Smooth muscle cell (in vitro differentiated cells): ENCODE data around the gene HEY2. TPM values are rescaled to one million over a fixed set of nuclear protein-coding genes. Genes with fewer than 3 reads are reported as not detected.

Experiments used
- DNase-seq: peaks from one replicate; lab custom pipeline; 2025; ENCODE audit not compliant: unreplicated experiment; lab: John Stamatoyannopoulos, UW
- H2AFZ ChIP-seq: fragments of 200-600 bp; sonication (generic); 2 replicates; pipeline ENCODE4 v1.6.0; 2016; ENCODE audit warnings: antibody characterized with exemption, low read depth, mild to moderate bottlenecking
- H3F3A ChIP-seq: fragments of 200-600 bp; sonication (generic); 2 replicates; pipeline ENCODE4 v1.6.0; 2017; ENCODE audit warnings: antibody characterized with exemption, low read depth
- H3K27ac ChIP-seq: fragments of 200-600 bp; sonication (generic); 2 replicates; pipeline ENCODE4 v1.5.1; 2016; ENCODE audit warnings: low read depth, mild to moderate bottlenecking
- H3K27me3 ChIP-seq: fragments of 200-600 bp; sonication (generic); 2 replicates; pipeline ENCODE4 v1.6.1; 2016; ENCODE audit warnings: low read depth, mild to moderate bottlenecking
- H3K36me3 ChIP-seq: fragments of 200-600 bp; sonication (generic); 2 replicates; pipeline ENCODE4 v1.5.1; 2016; ENCODE audit warnings: low read depth
- H3K4me1 ChIP-seq: fragments of 200-600 bp; sonication (generic); 2 replicates; pipeline ENCODE4 v1.5.1; 2016; ENCODE audit warnings: low read depth
- H3K4me2 ChIP-seq: fragments of 200-600 bp; sonication (generic); 2 replicates; pipeline ENCODE4 v1.6.0; 2016; ENCODE audit warnings: mild to moderate bottlenecking
- H3K4me3 ChIP-seq: fragments of 200-600 bp; sonication (generic); 2 replicates; pipeline ENCODE4 v1.5.1; 2016; ENCODE audit warnings: mild to moderate bottlenecking
- H3K79me2 ChIP-seq: fragments of 200-600 bp; sonication (generic); 2 replicates; pipeline ENCODE4 v1.6.0; 2016; ENCODE audit warnings: low read depth, mild to moderate bottlenecking
- H3K9ac ChIP-seq: fragments of 200-600 bp; sonication (generic); 2 replicates; pipeline ENCODE4 v1.6.0; 2016; ENCODE audit warnings: low read depth
- H3K9me3 ChIP-seq: fragments of 200-600 bp; sonication (generic); replicated peaks from 2 replicates; pipeline ENCODE4 v1.5.1; 2016; ENCODE audit warnings: low read depth
- H4K20me1 ChIP-seq: fragments of 200-600 bp; sonication (generic); 2 replicates; pipeline ENCODE4 v1.6.0; 2016; ENCODE audit warnings: low read depth
- WGBS: methylation state at CpG from one replicate; pipeline ENCODE4 v1.1.7; 2016; ENCODE audit warnings: low lambda C conversion rate; 5-methylcytosine and 5-hydroxymethylcytosine counted together
- polyA plus RNA-seq: library from polyadenylated mRNA; unstranded; fragments of >200 nt; fragmentation: Nextera tagmentation; extraction: Ambion mirVana; gene quantifications from 2 replicates; pipeline ENCODE4 v1.2.1, GENCODE V29; 2016
- total RNA-seq: library from RNA; depleted of rRNA; stranded (reverse); fragments of >200 nt; gene quantifications from 2 replicates; pipeline ENCODE4 v1.2.3, GENCODE V29; 2014
- TF ChIP-seq, protein P1 (sequence below): fragments of 200-600 bp; sonication (generic); IDR thresholded peaks from 2 replicates; pipeline ENCODE4 v1.5.1; 2017; ENCODE audit warnings: borderline replicate concordance, mild to moderate bottlenecking, antibody characterized with exemption; ENCODE audit not compliant: insufficient read depth, poor library complexity, severe bottlenecking

The HEY2 gene
- total and polyA plus RNA-seq, 2 experiments from 2014 or later, result 17.2 to 35.2 TPM

DNA sequence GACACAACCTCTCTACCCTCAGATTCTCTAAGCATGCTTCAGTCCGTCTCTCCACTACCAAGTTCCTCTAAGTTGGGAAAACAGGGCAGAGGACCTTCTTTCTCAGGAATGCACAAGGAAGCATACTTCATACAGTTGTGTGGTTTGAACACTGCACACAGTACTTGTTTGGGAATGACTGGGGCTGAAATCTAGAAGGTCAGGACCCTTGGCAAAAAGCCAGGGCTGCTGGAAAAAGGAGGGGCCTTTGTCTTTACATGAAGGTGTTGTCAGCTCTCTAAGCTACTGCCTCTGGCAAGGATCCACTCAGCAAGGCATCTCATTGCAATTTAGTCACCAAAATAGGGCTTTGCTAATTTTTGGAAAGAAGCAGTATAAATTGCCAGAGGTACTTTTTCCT lies 20.7 kb upstream of the HEY2 start:
- no peaks in the 10 kb centered on the region for H3K4me1 ChIP-seq
- DNase-seq, result no peak
- 64% methylated on average over 1 of the region's 1 CpG for WGBS
- H3K79me2 ChIP-seq, result no peaks in the 10 kb centered on the region
- TF ChIP-seq, protein P1, sequence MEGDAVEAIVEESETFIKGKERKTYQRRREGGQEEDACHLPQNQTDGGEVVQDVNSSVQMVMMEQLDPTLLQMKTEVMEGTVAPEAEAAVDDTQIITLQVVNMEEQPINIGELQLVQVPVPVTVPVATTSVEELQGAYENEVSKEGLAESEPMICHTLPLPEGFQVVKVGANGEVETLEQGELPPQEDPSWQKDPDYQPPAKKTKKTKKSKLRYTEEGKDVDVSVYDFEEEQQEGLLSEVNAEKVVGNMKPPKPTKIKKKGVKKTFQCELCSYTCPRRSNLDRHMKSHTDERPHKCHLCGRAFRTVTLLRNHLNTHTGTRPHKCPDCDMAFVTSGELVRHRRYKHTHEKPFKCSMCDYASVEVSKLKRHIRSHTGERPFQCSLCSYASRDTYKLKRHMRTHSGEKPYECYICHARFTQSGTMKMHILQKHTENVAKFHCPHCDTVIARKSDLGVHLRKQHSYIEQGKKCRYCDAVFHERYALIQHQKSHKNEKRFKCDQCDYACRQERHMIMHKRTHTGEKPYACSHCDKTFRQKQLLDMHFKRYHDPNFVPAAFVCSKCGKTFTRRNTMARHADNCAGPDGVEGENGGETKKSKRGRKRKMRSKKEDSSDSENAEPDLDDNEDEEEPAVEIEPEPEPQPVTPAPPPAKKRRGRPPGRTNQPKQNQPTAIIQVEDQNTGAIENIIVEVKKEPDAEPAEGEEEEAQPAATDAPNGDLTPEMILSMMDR, result no peak
- no peaks in the 10 kb centered on the region for H3K36me3 ChIP-seq
- H3F3A ChIP-seq, result no peaks in the 10 kb centered on the region
- no peaks in the 10 kb centered on the region for H3K9me3 ChIP-seq
- H3K4me2 ChIP-seq, result no peak overlapping the region
- H3K27ac ChIP-seq, result no peak overlapping the region
- H2AFZ ChIP-seq, result no peak overlapping the region
- H4K20me1 ChIP-seq, result no peaks in the 10 kb centered on the region
- no peaks in the 10 kb centered on the region for H3K27me3 ChIP-seq
- no peak overlapping the region for H3K9ac ChIP-seq
- no peak overlapping the region for H3K4me3 ChIP-seq

DNA sequence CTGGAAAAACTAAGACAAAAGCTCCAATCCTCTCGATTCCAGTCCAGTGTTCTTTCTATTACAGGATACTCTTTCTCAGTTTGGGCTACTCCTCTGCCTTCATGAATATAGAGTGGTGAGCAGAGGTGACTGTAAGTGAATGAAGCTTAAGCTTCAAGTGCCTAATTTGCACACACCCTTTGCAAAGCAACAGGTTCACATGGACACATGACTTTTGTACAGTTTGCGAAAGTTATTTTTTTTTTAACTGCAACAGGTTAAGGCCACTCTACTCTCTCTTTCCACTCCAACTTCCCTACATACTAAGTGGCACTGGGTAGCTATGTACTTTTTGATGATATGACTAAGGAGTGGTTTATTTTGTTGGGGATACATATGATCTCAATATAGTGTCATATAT lies 19.4 kb upstream of the HEY2 start:
- Histone ChIP-seq H3K4me2 (no peak overlapping the region), H3K9me3 (no peaks in the 10 kb centered on the region), H3K4me3 (no peak overlapping the region), H4K20me1 (no peaks in the 10 kb centered on the region), H3F3A (no peaks in the 10 kb centered on the region), H3K27ac (no peak overlapping the region), H2AFZ (no peak overlapping the region), H3K4me1 (no peaks in the 10 kb centered on the region), H3K79me2 (no peaks in the 10 kb centered on the region), H3K36me3 (no peaks in the 10 kb centered on the region), H3K27me3 (no peaks in the 10 kb centered on the region), H3K9ac (no peak overlapping the region)
- 100% methylated on average over 2 of the region's 2 CpGs for WGBS
- TF ChIP-seq, protein P1, result no peak
- no peak for DNase-seq

DNA sequence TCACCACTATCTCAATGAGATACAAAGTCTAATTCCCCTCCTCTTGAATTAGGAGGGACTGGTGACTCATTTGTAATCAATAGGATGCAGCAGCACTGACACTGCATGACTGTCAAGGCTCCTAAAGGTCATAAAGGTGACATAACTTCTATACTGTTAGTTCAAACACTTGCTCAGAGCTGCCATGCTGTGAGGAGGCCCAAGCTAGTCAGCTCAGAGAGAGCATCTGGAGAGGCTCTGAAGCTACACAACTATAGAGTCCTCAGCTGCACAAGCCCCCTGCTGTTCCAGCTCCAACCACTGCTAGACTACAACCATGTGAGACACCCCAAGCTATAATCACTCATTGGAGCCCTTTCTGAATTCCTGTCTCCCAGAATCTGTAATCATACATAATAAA lies 17.0 kb upstream of the HEY2 start:
- Histone ChIP-seq H3K4me1 (no peaks in the 10 kb centered on the region), H3K79me2 (no peaks in the 10 kb centered on the region), H2AFZ (no peak overlapping the region), H3K9ac (no peak overlapping the region), H3K4me2 (no peak overlapping the region), H3K36me3 (no peaks in the 10 kb centered on the region), H3K27ac (no peak overlapping the region), H3F3A (no peaks in the 10 kb centered on the region), H3K4me3 (no peak overlapping the region), H3K9me3 (no peaks in the 10 kb centered on the region), H3K27me3 (no peaks in the 10 kb centered on the region), H4K20me1 (no peaks in the 10 kb centered on the region)
- TF ChIP-seq, protein P1, result no peak
- no peak for DNase-seq

DNA sequence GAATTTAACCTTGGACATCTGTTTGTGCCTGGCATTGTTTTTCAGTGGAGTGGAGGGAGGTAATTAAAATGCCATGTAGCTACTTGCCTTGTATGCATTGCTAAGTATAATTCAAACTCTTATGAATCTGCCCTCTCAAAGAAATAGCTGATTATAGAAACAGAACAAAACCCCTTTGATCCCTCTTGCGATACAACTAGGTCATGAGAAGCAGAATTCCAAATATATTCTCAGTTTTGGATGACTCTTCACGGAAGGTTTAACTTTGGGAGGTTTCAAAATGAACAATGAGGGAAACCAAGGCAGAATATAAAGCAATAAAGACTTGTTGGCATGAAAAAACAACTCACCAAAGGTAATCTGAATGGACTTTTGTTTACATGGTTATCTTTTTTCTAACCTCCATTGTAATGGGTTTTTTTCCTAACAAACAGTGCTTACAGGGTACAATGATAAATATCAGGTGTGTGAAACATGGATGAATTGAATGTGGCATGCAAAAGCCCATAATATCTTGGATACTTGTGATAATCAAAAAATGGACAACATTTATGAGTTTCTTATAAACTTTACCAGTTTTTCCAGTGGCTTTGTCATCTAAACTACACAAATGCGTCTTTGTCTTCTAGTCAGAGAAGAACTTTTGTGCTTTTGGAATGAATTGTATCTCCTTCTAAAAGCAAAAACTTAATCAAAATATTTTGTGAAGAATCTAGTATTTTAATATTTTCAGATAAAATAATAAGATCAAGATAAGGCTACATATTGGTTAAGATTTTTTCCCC lies 15.7 kb upstream of the HEY2 start:
- no peaks in the 10 kb centered on the region for H4K20me1 ChIP-seq
- H3K27me3 ChIP-seq, result no peaks in the 10 kb centered on the region
- no peaks in the 10 kb centered on the region for H3F3A ChIP-seq
- no peaks in the 10 kb centered on the region for H3K4me1 ChIP-seq
- no peaks in the 10 kb centered on the region for H3K79me2 ChIP-seq
- H3K9me3 ChIP-seq, result no peaks in the 10 kb centered on the region
- no peak overlapping the region for H3K4me3 ChIP-seq
- no peak overlapping the region for H3K4me2 ChIP-seq
- TF ChIP-seq, protein P1, result no peak
- WGBS, result 97% methylated on average over 3 of the region's 3 CpGs
- H3K9ac ChIP-seq, result no peak overlapping the region
- DNase-seq, result no peak
- H3K36me3 ChIP-seq, result no peaks in the 10 kb centered on the region
- no peak overlapping the region for H2AFZ ChIP-seq
- H3K27ac ChIP-seq, result no peak overlapping the region
